Activated CD4-positive, alpha-beta T cell treated with anti-CD3 and anti-CD28 coated beads for 48 hours (primary cell): ENCODE data around the gene KRT3.
"Not testable (repeated sequence)": the region's sequence is repeated elsewhere in the genome, so short reads cannot be mapped to it uniquely, and the experiment has no call there.

Experiments used
- DNase-seq: peaks from one replicate; pipeline ENCODE4 v3.0.0-alpha.2; 2020

KRT3 gene

DNA sequence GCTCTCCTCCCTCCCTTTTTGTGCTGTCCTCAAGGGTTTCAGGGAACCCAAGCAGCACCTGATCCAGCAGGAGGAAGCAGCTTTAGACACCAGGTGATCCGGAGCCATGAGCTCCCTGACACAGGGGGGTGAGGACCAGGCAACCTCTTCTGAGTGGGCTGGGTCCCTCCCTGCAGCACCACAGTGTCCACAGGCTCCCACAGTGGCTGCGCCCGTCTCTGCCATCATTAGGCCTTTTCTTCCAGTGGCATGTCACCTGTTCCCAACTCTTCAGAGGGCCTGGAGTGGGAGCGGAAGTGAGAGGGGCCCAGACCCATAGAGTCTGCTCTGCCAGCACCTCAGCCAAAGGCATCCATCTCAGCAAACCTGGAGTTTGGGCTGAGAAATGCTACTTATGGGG, 18.4 kb downstream of the KRT3 start:
- no peak for DNase-seq

DNA sequence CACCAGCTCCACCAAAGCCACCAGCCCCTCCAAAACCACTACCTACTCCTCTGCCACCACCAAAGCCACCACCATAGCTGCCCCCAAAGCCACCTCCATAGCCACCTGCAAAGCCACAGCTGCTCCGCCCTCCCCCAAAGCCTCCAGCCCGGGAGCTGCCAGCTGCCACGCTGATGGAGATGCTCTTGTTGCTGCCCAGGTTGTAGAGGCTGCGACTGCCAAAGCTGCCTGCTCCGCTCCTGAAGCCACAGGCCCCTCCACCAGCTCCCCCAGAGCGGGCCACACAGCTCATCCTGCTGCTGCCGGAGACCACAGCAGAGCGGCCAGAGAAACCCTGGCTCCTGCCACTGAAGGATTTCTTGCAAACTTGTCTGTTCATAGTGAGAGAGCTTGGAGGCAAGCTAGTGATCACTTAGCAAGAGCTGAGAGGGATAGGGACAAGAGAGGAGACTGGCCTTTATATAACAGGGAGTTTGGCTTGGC, 19.0 kb downstream of the KRT3 start, which contains the start of gene KRT76:
Gene KRT76, minus strand, starts transcription at position 433 of the 483 bp plus-strand sequence. Its CDS starts 54 bp downstream, at position 379.
- no peak for DNase-seq

DNA sequence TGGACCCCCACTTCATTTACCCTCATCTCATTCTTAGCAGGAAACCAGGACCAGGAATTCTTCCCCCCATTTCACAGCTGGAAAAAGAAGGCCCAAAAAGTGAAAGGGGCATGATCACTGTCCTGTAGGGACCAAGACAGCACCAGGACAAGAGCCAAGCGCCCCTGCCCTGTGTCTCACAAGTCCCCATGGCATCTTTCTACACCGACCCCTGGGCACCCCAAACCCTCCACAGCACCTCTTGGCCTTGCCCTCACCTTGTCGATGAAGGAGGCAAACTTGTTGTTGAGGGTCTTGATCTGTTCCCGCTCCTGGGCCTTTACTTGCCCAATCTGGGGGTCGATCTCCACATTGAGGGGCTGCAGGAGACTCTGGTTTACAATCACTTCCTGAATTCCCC, 19.5 kb downstream of the KRT3 start:
- DNase-seq, result no peak

DNA sequence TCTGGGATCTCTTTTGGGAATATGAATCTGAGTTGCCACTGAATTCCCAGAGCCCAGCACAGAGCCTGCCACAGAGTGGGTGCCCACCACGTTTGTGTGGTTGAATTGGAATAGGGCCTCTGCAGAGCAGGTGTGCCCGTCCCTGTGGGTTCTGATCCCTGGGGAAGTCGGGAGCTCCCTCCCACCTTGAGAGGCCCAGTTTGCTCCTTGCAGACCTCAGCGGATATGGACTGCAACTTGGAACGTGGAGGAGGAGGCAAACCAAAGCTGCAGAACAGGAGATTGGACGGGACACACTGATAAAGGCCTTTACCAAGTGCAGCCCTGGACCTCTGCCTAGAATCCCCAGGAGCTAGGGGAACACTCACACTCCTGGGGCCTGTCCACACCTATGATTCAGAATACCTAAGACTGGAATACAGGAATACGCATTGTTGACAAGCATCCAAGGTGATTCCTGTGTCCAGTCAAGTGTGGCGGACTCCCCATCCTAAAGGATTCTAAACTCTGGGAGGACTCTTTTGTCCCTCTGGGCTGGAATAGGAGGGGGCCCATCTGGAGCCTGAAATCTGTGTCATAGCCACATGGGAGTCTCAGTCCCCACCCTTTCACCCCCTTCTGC, 21.2 kb downstream of the KRT3 start:
- DNase-seq, result no peak

DNA sequence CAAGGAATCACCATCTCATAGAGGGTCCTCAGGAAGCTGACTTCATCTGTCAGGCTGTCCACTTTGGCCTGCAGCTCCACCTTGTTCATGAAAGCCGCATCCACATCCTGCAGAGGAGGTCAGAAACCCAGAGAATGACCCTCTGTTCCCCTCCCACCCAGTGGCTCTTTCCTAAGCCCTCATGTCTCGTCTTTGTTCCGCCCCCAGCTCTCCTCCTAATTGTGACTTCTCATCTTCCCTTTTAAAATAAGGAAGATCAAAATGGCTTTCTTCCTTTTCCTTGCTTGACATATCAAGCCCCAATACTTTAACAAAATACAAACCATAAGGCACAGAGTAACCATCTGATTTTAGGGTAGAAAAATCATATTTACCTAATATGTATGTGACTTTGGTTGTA, 23.1 kb downstream of the KRT3 start:
- DNase-seq, result no peak

DNA sequence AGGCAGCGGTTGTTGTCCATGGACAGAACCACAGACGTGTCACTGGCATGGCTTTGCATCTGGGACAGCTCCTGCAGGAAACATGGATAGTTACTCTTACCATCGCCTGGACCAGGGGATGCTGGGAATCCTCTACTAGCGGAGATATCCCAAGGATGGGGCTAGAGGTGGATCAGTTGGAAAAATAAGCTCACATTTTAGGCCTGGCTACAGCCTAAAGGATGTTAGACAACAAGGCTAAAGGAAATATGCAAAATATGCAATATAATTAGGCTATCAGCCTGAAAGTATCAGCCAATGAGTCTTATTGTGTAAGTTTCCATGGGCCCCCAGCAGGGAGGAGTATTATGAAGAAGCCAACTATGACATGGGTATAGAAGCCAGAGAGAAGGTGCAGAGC, 23.7 kb downstream of the KRT3 start:
- no peak for DNase-seq

DNA sequence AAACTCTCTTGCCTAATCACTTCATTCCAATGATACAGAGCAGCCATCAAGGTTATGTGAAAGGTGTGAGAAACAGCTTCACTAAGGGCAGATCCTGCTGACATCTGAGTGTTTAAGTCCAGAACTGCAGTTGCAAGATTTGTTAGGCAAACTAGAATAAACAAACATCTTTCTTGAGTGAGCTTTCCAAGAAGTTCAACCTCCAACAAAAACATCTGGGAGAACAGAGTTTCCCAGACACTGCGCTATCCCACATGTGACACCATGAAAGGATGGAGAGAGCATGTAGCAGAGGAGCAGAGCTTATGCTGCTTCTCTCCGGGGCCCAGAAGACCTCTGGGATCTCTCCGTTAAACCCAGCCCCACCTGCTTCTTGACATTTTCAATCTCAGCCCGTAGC, 24.4 kb downstream of the KRT3 start:
- no peak for DNase-seq

DNA sequence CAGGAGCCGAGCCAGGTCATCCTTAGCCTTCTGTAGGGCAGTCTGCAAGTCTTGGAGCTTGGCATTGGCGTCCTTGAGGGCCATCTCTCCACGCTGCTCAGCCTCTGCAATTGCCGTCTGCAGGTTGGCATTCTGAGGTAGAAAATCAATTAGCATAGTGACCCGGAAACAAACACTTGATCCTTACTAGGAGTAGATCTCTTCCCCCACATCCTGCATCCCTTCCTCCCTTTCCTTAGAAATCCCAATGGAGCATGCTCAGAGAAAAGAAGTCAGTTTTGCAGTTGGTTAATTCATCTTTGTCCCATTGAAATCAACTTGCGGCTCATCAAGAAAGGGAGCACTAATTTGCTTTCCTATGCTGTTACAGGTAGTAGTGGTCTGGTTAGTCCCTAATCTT, 24.8 kb downstream of the KRT3 start:
- no peak for DNase-seq

DNA sequence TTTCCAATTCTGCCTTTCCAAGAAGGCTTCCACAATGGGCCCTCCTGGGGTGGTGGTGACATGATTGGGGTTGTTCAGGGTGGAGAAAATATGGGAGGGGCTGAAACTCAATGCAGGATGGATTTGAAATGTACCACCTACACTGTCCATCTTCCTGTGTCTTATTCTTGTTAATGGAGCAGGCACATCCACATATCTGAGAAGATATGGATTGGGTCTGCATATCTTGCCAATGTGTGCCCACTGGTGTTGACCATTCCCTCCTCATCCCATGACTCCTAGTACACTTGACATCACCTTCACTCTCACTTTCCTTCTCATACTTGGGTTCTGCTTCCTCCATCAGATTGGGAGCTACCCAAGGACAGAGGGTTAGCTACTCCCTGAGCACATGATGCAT, 26.0 kb downstream of the KRT3 start:
- no peak for DNase-seq

DNA sequence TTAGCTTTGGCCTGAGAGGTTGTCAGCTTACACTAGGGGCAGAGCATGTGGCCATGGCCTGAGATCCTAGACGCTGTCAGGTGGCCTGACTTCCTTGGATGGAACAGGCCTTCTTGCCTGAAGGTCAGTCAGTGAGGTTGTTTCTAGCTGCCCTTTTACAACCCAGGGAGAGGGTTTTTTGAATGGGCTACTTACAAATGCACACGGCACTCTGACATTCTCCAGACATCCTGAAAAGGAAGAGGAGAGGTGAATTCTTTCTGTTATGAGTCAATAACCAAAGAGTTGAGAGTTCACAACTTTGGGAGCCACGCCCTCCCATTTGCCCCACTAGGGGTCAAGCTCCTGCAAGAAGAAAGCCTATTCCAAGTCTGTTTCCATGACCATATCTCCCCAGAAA, 26.6 kb downstream of the KRT3 start:
- no peak for DNase-seq

DNA sequence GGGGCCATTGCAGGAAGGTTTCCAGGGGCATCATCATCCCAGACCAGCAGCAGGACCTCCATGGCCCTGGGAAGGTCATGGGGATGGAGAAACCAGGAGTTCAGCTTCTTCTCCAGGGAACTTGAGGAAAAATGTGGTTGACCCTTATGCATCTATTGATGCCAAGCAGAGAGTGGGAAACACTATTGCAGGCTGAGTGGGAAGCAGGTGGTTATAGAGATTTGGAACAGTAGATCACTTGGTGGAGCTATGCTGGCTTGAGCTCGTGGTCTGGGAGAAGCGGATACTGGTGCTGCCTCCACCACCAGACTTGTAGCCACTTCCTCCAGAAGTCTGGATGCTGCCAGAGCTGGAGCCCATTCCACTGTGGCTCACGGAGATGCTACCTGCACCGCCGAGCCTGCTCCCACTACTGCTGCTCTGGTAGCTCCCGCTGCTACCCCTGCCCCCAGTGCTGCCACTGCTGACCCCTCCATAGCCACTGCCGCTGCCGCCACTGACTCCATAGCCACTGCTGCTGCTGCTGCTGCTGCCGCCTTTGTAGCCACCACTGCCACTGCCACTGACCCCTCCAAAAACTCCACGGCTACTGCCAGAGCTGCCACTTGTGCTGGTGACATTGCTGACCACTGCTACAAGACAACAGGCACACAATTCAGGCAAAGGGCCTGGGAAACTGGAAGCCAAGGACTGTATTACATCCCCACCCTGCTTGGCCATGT, 27.3 kb downstream of the KRT3 start:
- DNase-seq, result no peak

DNA sequence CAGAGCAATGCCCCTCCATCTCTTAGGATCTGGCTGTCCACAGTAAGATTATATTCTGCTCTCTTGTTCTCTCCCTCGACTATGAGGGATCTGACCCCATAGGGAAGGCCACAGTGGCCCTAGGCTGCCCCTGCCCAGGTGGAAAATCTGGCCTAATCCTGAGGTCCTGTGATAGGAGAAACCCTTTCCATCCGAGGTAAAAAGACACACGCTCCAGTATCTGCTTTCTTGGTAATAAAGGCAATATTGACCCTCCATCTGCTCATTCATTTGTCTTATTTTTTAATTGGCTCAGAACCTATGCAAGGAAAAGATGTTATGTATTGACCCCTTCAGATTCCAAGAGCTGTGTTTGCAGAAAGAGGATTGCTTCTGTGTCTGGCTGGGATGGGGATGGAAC, 28.5 kb downstream of the KRT3 start:
- DNase-seq, result no peak

DNA sequence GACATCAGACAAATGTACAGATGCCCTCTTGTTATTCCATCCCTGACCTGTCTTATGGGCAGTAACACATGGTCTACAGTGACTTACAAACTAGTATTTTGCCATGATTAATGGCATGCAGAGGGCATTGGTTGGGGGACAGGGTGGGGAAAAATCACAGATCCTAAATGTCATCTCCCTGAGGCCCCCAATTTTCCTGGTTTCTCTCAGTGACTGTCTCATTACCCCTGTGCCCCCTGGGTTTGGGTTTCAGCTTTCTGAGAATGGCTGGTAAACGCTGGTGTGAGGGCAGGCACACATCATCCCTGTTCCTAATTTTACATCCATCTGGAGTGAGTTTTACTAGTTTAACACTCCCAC, 28.9 kb downstream of the KRT3 start:
- DNase-seq, result no peak

DNA sequence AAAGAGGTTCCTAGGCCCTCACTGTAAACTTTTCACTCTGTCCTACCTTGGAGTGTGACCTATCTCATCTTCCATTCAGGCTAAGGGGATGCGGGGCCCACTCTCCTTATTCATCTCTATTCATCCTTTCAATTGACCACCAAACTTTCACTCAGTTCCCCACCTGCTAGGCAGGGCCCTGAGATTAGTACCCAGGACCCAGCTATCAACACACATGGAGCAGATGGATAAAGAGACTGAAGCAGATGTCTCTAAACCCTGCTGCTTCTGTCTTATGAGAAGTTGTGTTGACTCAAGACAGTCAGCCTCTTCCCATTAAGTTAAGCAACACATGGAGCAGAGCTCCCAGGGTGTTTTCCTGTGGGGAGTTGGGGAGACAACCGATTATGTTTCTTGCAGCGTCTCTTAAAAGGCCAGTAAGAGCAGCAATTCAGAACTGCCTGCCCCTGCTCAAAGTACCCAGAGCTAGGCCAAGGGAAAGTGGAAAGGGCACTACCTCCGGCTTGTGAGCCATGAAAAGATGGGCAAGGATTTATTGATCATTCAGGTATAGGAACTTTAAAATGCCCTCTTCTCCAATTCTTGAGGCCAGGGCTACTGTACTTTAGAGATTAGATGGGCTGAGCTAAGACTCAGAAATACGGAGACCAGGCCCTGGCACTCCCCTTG, 29.4 kb downstream of the KRT3 start:
- no peak for DNase-seq

DNA sequence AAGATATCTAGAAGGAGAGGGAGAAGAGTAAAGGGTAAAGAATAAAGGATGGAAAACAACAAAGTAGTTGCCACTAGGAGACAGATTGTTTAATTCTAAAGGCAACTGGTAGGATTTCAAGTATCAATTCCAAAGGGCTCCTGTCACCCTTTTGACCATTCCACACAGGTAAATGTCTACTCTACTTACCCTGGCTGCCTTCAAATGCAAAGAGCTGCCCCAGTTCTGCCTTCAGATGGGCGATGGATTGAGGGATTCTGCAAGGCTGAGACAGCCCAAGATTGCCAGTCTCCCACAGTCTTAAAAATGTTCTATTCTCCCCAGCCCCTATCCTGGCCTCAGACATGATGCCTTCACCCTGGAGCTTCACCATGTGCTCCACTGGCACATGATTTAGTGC, 30.2 kb downstream of the KRT3 start:
- DNase-seq, result no peak

DNA sequence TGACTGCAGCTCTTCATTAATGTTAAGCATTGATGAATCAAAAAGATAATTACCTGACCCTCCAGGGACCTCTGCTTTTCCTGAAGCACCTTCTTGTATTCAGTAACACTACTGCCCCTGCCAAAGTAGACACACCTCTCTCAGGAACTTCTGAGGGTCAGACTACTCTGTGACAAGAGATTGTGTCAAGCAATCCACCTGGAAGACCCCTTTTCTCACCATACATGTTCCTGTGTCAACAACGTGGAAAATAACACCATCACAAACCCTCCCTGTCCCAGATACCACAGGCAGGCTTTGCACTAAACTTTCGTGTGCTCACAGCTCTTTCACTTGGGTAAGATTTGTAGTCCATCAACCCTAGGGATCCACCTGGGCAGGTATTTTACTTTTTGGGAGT, 31.9 kb downstream of the KRT3 start:
- DNase-seq, result no peak

DNA sequence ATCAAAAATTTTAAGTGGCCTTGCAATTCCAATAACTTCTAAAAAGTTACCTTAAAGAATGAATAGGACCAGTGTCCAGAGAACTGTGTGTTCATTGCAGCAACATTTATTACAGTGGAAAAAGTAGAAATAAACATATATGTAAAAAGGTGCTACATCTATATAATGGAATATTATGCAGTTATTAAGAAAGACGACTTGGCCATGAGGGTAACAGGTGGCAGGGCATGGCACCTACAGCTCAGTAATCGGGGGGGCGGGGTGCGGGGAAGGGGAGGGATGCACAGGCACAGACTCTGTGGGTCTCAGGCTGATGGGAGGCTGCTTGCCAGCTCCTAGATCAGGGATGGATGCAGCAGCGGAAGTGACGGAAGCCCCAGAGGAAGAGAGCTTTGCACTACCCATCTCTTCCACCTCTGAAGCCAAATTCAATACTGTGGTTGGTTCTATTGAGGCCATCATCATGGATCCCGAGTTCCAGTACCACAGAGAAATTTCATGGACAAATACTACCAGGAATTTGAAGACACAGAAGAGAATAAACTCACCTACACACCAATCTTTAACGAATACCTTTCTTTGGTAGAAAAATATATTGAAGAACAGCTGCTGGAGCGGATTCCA, 32.8 kb downstream of the KRT3 start:
- no peak for DNase-seq

DNA sequence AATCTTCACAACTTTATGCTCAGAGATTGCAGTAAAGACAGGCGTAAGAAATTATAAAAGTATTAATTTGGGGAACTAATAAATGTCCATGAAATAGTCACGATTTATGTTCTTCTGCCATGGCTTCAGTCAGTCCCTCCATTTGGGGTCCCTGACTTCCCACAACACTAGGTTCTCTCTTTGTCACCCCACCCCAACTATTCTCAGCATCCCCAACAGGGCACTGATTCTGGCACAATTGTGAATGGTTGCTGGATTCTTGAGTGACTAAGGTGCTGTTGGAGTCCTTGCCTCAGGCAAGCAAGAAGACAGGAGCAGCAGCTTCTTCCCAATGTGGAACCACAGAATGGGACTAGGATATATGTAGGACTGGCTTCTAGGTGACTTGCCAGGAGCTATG, 34.1 kb downstream of the KRT3 start:
- DNase-seq, result no peak

DNA sequence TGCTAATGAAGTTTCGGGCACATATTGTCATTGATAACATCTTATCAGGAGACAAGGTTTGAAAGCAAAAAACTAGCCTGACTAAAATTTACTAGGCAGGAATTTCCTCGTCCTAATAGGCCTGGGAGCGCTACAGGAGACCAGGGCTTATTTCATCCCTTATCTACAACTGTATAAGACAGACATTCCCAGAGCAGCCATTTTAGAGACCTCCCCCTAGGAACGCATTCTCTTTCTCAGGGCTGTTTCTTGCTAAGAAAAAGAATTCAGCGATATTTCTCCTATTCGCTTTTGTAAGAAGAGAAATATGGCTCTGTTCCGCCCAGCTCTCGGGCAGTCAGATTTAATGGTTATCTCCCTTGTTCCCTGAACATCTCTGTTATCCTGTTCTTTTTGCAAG, 34.7 kb downstream of the KRT3 start:
- DNase-seq, result not testable (repeated sequence)

DNA sequence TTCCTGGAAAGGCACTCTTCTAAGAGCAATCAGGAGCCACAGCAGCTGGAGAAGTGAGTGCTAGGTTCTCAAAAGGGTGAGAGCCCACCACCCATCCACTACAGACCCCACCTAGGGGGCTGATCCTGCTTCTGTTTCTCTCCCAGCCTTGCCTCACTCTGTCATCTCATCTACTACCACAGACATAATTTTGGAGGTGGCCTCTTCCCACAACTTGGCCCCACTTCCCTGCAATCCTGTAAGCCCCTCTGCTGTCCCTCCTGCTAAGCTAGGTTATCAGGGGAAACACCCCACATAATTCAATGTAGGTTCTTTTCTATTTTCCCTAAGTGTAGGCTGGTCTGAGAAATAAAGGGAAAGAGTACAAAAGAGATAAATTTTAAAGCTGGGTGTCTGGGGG, 35.3 kb downstream of the KRT3 start:
- no peak for DNase-seq

DNA sequence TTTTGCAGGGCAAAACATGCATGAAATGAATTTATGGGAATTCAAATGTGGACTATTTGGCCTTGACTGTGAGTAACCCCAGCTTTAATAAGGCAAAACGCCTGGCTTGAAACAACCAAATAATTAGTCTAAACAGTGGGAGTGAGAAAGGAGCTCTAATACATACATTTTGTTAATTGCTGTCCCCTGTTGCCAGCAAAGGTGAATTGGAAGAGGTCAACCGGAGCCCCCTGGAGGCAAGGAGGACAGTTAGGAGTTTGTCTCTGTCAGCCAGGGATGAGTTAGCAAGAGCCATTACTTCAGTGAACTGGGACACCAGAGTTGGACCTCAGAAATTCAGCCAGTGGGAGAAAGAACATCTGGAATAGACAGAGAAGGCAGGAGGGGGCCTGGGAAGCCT, 36.2 kb downstream of the KRT3 start:
- no peak for DNase-seq

DNA sequence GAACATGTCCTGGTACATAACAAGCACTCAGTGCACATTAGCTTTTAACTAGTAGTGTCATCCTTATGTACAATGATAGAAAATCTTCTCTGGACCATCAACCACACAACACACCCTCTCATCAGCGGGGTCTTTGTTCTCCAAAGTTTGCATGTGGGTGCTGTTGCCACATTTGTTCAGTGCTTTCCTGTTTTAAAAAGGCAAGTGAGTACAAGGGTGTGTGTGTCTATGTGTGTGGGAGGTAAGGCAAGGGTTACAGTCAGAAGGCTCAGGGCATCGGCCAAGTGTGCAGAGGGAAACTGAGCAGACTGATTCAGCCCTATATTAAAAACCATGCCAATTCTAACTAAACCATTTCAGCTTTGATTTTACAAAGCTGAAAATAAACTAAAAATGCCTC, 36.7 kb downstream of the KRT3 start:
- no peak for DNase-seq

DNA sequence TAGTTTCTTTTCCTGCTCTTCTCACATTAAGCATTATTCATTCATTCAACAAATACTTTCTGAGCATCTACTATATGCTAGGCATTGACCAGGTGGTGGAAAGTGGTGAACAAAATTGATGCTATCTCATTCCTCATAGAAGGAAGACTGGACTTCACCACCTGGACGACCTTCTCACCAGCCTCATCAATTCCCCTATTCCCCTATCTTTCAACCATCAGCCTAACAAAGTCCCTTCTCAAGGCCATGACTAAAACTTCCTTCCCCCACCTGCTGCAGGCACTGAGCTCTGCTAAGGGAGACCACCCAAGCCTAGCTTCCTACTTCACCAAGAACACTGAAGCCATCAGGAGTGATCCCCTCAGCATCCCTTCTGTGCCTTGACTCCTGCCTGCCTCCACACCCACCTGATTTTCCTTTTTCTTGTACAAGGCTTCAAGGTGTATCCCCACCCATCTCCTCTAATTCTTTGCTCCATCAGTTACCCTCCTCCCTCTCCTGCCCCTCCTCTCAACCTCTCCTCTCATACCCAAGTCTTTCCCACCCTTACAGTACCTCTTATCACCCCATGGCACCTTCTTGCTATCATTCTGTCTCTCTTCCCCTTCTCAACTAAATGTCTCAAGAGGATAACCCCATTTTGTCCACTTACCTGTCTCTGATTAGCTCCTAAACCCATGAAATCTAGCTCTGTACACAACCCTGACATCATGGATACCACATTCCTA, 38.3 kb downstream of the KRT3 start:
- DNase-seq, result no peak
